ENCODE measurements around the gene SERPINA4. TPM values are rescaled to one million over a fixed set of nuclear protein-coding genes. Genes with fewer than 3 reads are reported as not detected.

Gene SERPINA4
- total RNA-seq, 1 experiment from 2014 or later, result not detected

DNA sequence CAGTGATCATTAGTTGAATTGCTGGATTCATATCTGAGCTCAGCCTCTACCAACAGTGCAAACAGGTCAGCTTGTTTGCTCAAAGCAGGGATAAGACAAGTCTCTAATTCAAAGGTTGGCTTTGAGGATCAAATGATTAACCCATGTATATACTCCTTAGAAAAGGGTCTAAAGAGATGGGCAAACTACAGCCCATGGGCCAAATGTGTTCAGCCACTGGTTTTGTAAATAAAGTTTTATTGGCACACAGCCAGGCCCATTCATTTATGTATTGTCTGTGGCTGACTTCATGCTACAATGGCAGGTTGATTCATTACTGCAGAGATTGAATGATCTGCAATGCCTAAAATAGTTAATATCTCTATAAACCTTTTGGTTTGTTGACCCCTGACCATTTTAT, 3.1 kb downstream of the SERPINA4 start:
- intact Hi-C loops (cut with micrococcal nuclease; ENCODE audit: unreplicated experiment), result no loop called here
- no peak for TF ChIP-seq EZH2 (IDR thresholded peaks at IDR 0.05; ENCODE audit: low read depth)
- BruUV-seq (replicated peaks), result no TSS peak

GRCh38 chr14:94568186-94568585, 6.9 kb downstream of the SERPINA4 start:
- Histone ChIP-seq H3F3A (ENCODE audit: insufficient read depth, low read depth) (no peaks in the 10 kb centered on the region), H3K36me3 (ENCODE audit: low read depth) (no peaks in the 10 kb centered on the region), H3K9me3 (ENCODE audit: insufficient read depth, low read depth) (no peaks in the 10 kb centered on the region), H3K79me2 (ENCODE audit: low read depth) (no peaks in the 10 kb centered on the region), H3K4me2 (no peak overlapping the region), H3K27ac (no peak overlapping the region), H3K4me3 (no peak overlapping the region), H3K4me1 (replicated peaks; ENCODE audit: insufficient read depth) (no peaks in the 10 kb centered on the region), H2AFZ (no peak overlapping the region), H4K20me1 (ENCODE audit: insufficient read depth) (no peaks in the 10 kb centered on the region), H3K9me2 (ENCODE audit: insufficient read depth) (no peaks in the 10 kb centered on the region), H3K27me3 (ENCODE audit: insufficient read depth, low read depth) (no peaks in the 10 kb centered on the region)
- intact Hi-C loops (cut with micrococcal nuclease; ENCODE audit: unreplicated experiment), result no loop called here
- POLR2A ChIA-PET (ENCODE audit: unreplicated experiment), result no interaction called here
- TF ChIP-seq CTCF (conservative IDR thresholded peaks at IDR 0.05) (no peak), EZH2 (IDR thresholded peaks at IDR 0.05; ENCODE audit: low read depth) (no peak)
- CTCF ChIA-PET, result no interaction called here
- no TSS peak for BruUV-seq (replicated peaks)
- no peak for DNase-seq

More for the DNA sequence above, 3.1 kb downstream of the SERPINA4 start:
- Histone ChIP-seq H3K4me2 (no peak overlapping the region), H3K4me3 (no peak overlapping the region), H3K9me3 (ENCODE audit: insufficient read depth, low read depth) (no peaks in the 10 kb centered on the region), H2AFZ (no peak overlapping the region), H4K20me1 (ENCODE audit: insufficient read depth) (no peaks in the 10 kb centered on the region), H3K4me1 (replicated peaks; ENCODE audit: insufficient read depth) (no peaks in the 10 kb centered on the region), H3K9me2 (ENCODE audit: insufficient read depth) (no peaks in the 10 kb centered on the region), H3K27me3 (ENCODE audit: insufficient read depth, low read depth) (no peaks in the 10 kb centered on the region), H3F3A (ENCODE audit: insufficient read depth, low read depth) (no peaks in the 10 kb centered on the region), H3K79me2 (ENCODE audit: low read depth) (no peaks in the 10 kb centered on the region), H3K36me3 (ENCODE audit: low read depth) (no peaks in the 10 kb centered on the region), H3K27ac (no peak overlapping the region)
- ChIA-PET POLR2A (ENCODE audit: unreplicated experiment) (no interaction called here), CTCF (no interaction called here)
- DNase-seq, result no peak

DNA sequence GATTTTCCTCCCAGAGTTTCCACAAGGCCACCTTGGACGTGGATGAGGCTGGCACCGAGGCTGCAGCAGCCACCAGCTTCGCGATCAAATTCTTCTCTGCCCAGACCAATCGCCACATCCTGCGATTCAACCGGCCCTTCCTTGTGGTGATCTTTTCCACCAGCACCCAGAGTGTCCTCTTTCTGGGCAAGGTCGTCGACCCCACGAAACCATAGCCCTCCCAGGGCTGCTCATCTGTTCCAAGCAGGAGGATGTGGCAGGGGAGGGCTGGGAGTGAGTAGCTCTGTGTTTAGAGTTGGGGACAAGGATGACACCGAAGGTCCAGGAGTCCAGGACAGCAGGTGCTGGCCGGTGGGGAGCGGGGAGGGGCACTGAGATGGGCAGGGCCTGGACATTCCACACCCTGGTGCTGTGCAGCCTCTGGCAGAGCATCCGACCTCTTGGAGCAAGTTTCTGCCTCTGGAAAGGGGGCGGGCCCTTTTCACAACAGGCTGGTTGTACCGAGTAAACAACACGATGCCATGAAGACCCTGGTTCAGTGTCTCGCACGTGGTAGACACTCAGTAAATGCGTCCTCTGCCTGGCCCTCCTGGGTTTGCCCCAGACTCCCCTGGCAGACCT, 8.2 kb downstream of the SERPINA4 start:
- no peak overlapping the region for H3K27ac ChIP-seq
- H3K9me2 ChIP-seq (ENCODE audit: insufficient read depth), result no peaks in the 10 kb centered on the region
- intact Hi-C loops (cut with micrococcal nuclease; ENCODE audit: unreplicated experiment), result no loop called here
- no peaks in the 10 kb centered on the region for H3F3A ChIP-seq (ENCODE audit: insufficient read depth, low read depth)
- no peaks in the 10 kb centered on the region for H3K79me2 ChIP-seq (ENCODE audit: low read depth)
- CTCF ChIA-PET, result no interaction called here
- H4K20me1 ChIP-seq (ENCODE audit: insufficient read depth), result no peaks in the 10 kb centered on the region
- no peaks in the 10 kb centered on the region for H3K9me3 ChIP-seq (ENCODE audit: insufficient read depth, low read depth)
- H3K4me1 ChIP-seq (replicated peaks; ENCODE audit: insufficient read depth), result no peaks in the 10 kb centered on the region
- no peak for TF ChIP-seq EZH2 (IDR thresholded peaks at IDR 0.05; ENCODE audit: low read depth)
- TF ChIP-seq CTCF (conservative IDR thresholded peaks at IDR 0.05), result no peak
- no peak overlapping the region for H2AFZ ChIP-seq
- no peaks in the 10 kb centered on the region for H3K36me3 ChIP-seq (ENCODE audit: low read depth)
- no peak overlapping the region for H3K4me3 ChIP-seq
- BruUV-seq (replicated peaks), result no TSS peak
- POLR2A ChIA-PET (ENCODE audit: unreplicated experiment), result no interaction called here
- no peak overlapping the region for H3K4me2 ChIP-seq
- DNase-seq, result no peak
- no peaks in the 10 kb centered on the region for H3K27me3 ChIP-seq (ENCODE audit: insufficient read depth, low read depth)

DNA sequence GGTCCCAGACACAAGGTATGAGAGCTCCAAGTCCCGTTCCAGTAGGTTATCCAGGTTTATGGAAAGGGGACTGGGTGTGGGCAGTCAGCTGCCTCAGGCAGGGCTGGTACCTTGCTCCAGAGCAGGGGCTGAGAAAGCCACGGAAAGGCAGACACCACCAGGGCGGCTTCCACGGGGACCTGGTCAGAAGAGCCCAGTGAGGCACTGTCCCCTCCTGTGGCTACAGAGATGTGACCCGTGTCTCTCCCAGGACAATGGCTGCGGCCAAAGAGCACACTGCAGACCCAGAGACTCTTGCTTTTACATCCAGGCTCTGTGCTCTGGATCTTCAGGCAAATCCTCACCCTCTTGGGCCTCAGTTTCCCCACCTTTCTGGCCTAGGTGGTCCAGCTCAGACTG, 8.8 kb downstream of the SERPINA4 start:
- H3K4me1 ChIP-seq (replicated peaks; ENCODE audit: insufficient read depth), result no peaks in the 10 kb centered on the region
- H3K36me3 ChIP-seq (ENCODE audit: low read depth), result no peaks in the 10 kb centered on the region
- H2AFZ ChIP-seq, result no peak overlapping the region
- no peaks in the 10 kb centered on the region for H3F3A ChIP-seq (ENCODE audit: insufficient read depth, low read depth)
- no peaks in the 10 kb centered on the region for H4K20me1 ChIP-seq (ENCODE audit: insufficient read depth)
- BruUV-seq (replicated peaks), result no TSS peak
- POLR2A ChIA-PET (ENCODE audit: unreplicated experiment), result no interaction called here
- H3K4me3 ChIP-seq, result no peak overlapping the region
- H3K27ac ChIP-seq, result no peak overlapping the region
- H3K79me2 ChIP-seq (ENCODE audit: low read depth), result no peaks in the 10 kb centered on the region
- H3K9me3 ChIP-seq (ENCODE audit: insufficient read depth, low read depth), result no peaks in the 10 kb centered on the region
- H3K27me3 ChIP-seq (ENCODE audit: insufficient read depth, low read depth), result no peaks in the 10 kb centered on the region
- no peak overlapping the region for H3K4me2 ChIP-seq
- intact Hi-C loops (cut with micrococcal nuclease; ENCODE audit: unreplicated experiment), result no loop called here
- DNase-seq, result no peak
- CTCF ChIA-PET, result no interaction called here
- TF ChIP-seq CTCF (conservative IDR thresholded peaks at IDR 0.05), result no peak
- no peak for TF ChIP-seq EZH2 (IDR thresholded peaks at IDR 0.05; ENCODE audit: low read depth)
- no peaks in the 10 kb centered on the region for H3K9me2 ChIP-seq (ENCODE audit: insufficient read depth)

Data from PC-9 (cell line).